Adrenal gland (tissue), 12 donors: Measurements from ENCODE around the gene ABCA10. TPM values are rescaled to one million over a fixed set of nuclear protein-coding genes. Genes with fewer than 3 reads are reported as not detected.

Experiments used
- DNase-seq, 7 donors: peaks; one replicate each; pipeline ENCODE4 v3.0.0-alpha.2; 2019 to 2020
- H3K27ac ChIP-seq, 5 donors: fragments of 200-600 bp; sonication (generic) in 4 of 5; 1 replicate in 3 of 5; 2 replicates in 2 of 5; pipeline versions ENCODE4 v1.5.1 to v1.8.0; 2016 to 2020; ENCODE audit warnings: mild to moderate bottlenecking in 1 of 5
- H3K27me3 ChIP-seq: fragments of 200-600 bp; 2 replicates; pipeline ENCODE4 v1.8.0; 2021
- H3K36me3 ChIP-seq, 2 donors: fragments of 200-600 bp; replicated peaks in 1 of 2; 1 replicate in 1 of 2; 2 replicates in 1 of 2; pipeline versions ENCODE4 v1.5.1 to v1.8.0; 2018 to 2022
- H3K4me1 ChIP-seq, 2 donors: fragments of 200-600 bp; replicated peaks in 1 of 2; 1 replicate in 1 of 2; 2 replicates in 1 of 2; pipeline versions ENCODE4 v1.5.1 to v1.8.0; 2018 to 2021
- H3K4me3 ChIP-seq, 4 donors: fragments of 200-600 bp; sonication (generic) in 3 of 4; one replicate each; pipeline ENCODE4 v1.5.1; 2016 to 2018
- H3K9me3 ChIP-seq, 3 donors: fragments of 200-600 bp; sonication (generic) in 1 of 3; replicated peaks in 1 of 3; 1 replicate in 2 of 3; 2 replicates in 1 of 3; pipeline versions ENCODE4 v1.5.1 to v1.8.0; 2016 to 2021
- POLR2A ChIP-seq, 2 donors: fragments of 450-650 bp; IDR thresholded peaks; one replicate each; pipeline ENCODE4 v1.6.1; 2017; ENCODE audit warnings: antibody characterized with exemption in 2 of 2, mild to moderate bottlenecking in 2 of 2, moderate library complexity in 1 of 2
- WGBS, 4 donors: extraction: QIAGEN DNeasy Blood & Tissue Kit in 2 of 4; methylation state at CpG; one replicate each; pipeline versions ENCODE4 v1.1.5 to v1.1.7; 2013 to 2017; 5-methylcytosine and 5-hydroxymethylcytosine counted together
- intact Hi-C, 2 donors: fragments of 100-400 bp; cut with DNase I; formaldehyde crosslinking; loops; one replicate each; pipeline versions ENCODE4 v1.14.1 to v1.15.0; 2022 to 2023
- polyA plus RNA-seq, 3 donors: library from polyadenylated mRNA; stranded (reverse); fragments of 200-250 nt in 2 of 3; fragments of 350-450 nt in 1 of 3; fragmentation: Illumina TruSeq in 1 of 3; extraction: RNeasy Lipid Tissue Mini Kit (QIAGEN cat#74804) in 1 of 3; gene quantifications; one replicate each; pipeline ENCODE4 v1.2.3, GENCODE V29; 2013 to 2014
- total RNA-seq, 9 donors: library from RNA; depleted of rRNA in 4 of 9; stranded (reverse); fragments of >200 nt in 4 of 9; fragments of 120-200 nt in 1 of 9; fragmentation: NEBNext Ultra II Directional in 1 of 9; extraction: Animal tissue kit (Norgen Biotek cat#: 25700) in 1 of 9; gene quantifications; one replicate each; pipeline versions ENCODE4 v1.1.0 to v1.2.4, GENCODE V29; 2013 to 2023
- TF ChIP-seq, protein P1 (sequence below), 6 experiments: fragments of 450-650 bp in 4 of 6; fragments of 200-600 bp in 2 of 6; sonication (generic) in 1 of 6; IDR thresholded peaks; 1 replicate in 5 of 6; 2 replicates in 1 of 6; pipeline versions ENCODE4 v1.5.1 to v1.8.0; 2016 to 2021; ENCODE audit warnings: antibody characterized with exemption in 6 of 6, mild to moderate bottlenecking in 2 of 6, moderate library complexity in 1 of 6
- donor health status: healthy with polysubstance abuse.
- donor health status: Bipolar disorder and iron deficiency.
- donor health status: DM: yes; HTN: yes; CAD: no.
- donor health status: DM: no; HTN: no; CAD: no.
- donor health status: DM: no; HTN: no; CAD: no.
- donor health status: DM: yes; HTN: yes; CAD: no.

The ABCA10 gene
- total and polyA plus RNA-seq, 12 donors = 0.24 to 28.2 (median 3.5) TPM

DNA sequence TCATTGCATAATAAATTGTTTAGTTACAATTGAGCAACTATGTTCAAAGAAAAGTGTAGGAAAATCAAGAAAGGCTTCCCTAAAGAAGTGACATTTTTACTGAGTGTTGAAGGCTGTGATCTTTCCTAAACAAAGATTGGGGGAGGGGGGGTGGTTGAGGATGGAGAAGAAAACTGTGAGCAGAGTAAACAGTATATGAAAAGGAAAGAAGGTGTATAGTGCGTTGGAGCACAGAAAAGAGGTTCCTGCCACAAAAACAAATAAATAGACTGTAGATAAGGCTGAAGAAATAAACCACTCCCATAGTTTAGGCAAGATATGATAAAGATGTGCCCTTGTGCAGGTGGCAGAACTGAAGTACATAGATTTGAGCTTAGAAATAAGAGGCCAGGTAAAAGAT lies 8.5 kb downstream of the ABCA10 start:
- Histone ChIP-seq H3K9me3 (no peaks in the 10 kb centered on the region), H3K27ac (no peak overlapping the region), H3K4me1 (no peaks in the 10 kb centered on the region), H3K27me3 (no peaks in the 10 kb centered on the region), H3K36me3 (no peaks in the 10 kb centered on the region), H3K4me3 (no peak overlapping the region)
- intact Hi-C loops = no loop called here
- WGBS, 4 donors = 70 to 95% (median 86%) methylated on average over 1 of the region's 1 CpG
- DNase-seq = no peak
- TF ChIP-seq, protein P1, sequence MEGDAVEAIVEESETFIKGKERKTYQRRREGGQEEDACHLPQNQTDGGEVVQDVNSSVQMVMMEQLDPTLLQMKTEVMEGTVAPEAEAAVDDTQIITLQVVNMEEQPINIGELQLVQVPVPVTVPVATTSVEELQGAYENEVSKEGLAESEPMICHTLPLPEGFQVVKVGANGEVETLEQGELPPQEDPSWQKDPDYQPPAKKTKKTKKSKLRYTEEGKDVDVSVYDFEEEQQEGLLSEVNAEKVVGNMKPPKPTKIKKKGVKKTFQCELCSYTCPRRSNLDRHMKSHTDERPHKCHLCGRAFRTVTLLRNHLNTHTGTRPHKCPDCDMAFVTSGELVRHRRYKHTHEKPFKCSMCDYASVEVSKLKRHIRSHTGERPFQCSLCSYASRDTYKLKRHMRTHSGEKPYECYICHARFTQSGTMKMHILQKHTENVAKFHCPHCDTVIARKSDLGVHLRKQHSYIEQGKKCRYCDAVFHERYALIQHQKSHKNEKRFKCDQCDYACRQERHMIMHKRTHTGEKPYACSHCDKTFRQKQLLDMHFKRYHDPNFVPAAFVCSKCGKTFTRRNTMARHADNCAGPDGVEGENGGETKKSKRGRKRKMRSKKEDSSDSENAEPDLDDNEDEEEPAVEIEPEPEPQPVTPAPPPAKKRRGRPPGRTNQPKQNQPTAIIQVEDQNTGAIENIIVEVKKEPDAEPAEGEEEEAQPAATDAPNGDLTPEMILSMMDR (IDR thresholded peaks at IDR 0.05) = no peak
- TF ChIP-seq POLR2A (IDR thresholded peaks at IDR 0.05) = no peak

DNA sequence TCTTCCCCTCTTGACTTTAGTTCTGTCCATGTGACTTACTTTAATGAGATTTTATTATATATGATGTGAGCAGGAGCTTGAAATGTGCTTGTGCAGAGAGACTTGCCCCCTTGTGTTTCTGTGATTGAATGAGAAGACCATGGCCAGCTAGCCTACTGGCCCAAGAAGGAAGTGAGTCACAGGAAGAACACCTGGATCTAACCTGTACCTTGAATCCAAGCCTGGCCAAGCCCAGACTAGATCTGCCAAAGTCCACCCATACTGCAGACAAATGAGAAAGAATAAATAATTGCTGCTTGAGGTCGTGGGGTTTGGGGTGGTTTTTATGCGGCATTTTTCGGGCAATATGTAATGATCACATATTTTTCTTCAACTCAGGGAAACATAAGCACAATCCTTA lies 9.6 kb downstream of the ABCA10 start:
- 84 to 92% (median 91%) methylated on average over 3 of the region's 3 CpGs for WGBS, 4 donors
- no peak overlapping the region for H3K27ac ChIP-seq

DNA sequence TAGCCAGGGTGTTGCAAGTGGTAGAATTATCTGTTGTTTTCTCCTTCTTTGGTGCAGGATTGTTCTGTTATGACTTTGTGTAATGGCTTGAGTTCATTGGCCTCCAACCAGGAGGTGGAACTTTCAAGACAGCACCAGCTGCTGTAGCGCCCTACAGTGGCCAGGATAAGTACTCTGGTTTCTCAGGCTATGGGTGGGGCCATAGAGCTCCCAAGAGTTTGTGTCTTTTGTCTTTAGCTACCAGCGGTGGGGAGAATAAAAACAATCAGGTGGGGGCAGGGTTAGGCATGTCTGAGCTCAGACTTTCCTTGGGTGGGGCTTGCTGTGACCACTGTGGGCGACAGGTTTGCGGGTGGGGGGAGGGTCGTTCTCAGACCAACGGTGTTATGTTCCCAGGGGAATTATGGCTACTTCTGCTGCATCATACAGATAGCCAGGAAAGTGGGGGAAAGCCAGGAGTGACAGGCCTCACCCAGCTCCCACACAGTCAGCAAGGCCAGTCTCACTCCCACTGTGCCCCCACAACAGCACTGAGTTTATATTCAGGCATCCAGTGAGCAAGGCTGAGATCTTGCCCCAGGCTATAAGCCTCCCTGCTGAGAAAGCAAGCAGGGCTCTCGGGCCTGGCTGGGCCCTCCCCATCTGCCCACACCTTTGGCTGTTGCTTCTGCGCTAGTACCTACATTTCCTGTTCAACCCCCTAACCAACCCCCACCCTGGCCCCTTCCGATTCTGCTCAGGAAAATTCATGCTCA lies 15.4 kb downstream of the ABCA10 start:
- Histone ChIP-seq H3K9me3 (no peaks in the 10 kb centered on the region), H3K27ac (no peak overlapping the region), H3K4me1 (no peaks in the 10 kb centered on the region), H3K36me3 (no peaks in the 10 kb centered on the region), H3K27me3 (no peaks in the 10 kb centered on the region), H3K4me3 (no peak overlapping the region)
- intact Hi-C loops = no loop called here
- 93 to 96% (median 96%) methylated on average over 5 to 9 of the region's 9 CpGs for WGBS, 4 donors
- DNase-seq = no peak
- no peak for TF ChIP-seq POLR2A (IDR thresholded peaks at IDR 0.05)
- TF ChIP-seq, protein P1 (IDR thresholded peaks at IDR 0.05) = no peak

More for the DNA sequence above, 9.6 kb downstream of the ABCA10 start:
- intact Hi-C loops = no loop called here
- Histone ChIP-seq H3K36me3 (no peaks in the 10 kb centered on the region), H3K4me1 (no peaks in the 10 kb centered on the region), H3K9me3 (no peaks in the 10 kb centered on the region), H3K4me3 (no peak overlapping the region), H3K27me3 (no peaks in the 10 kb centered on the region)
- no peak for TF ChIP-seq POLR2A (IDR thresholded peaks at IDR 0.05)
- TF ChIP-seq, protein P1 (IDR thresholded peaks at IDR 0.05) = no peak
- no peak for DNase-seq

DNA sequence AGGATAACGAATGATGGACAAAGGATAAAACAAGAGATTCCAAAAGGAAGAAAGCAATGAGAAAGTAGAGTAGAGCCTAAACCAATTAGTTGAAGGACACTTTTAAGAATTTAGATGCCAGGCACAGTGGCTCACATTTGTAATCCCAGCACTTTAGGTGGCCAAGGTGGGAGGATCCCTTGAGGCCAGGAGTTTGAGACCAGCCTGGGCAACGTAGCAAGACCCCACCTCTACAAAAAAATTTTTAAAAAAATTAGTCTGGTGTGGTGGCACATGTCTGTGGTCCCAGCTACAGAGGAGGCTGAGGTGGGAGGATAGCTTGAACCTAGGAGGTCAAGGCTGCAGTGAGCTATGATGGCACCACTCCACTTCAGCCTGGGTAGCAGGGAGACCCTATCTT lies 20.0 kb downstream of the ABCA10 start:
- TF ChIP-seq POLR2A (IDR thresholded peaks at IDR 0.05) = no peak
- TF ChIP-seq, protein P1 (IDR thresholded peaks at IDR 0.05) = no peak
- H3K27me3 ChIP-seq = no peaks in the 10 kb centered on the region
- WGBS, 4 donors = 85 to 94% (median 90%) methylated on average over 2 of the region's 2 CpGs
- H3K4me1 ChIP-seq = no peaks in the 10 kb centered on the region
- H3K4me3 ChIP-seq = no peak overlapping the region
- H3K27ac ChIP-seq = no peak overlapping the region
- no peaks in the 10 kb centered on the region for H3K36me3 ChIP-seq
- intact Hi-C loops = no loop called here
- DNase-seq = no peak
- H3K9me3 ChIP-seq = no peaks in the 10 kb centered on the region
